NCI-H460 (cell line): ENCODE data around the gene SUFU. TPM values are rescaled to one million over a fixed set of nuclear protein-coding genes. Genes with fewer than 3 reads are reported as not detected.

Experiments
- DNase-seq: peaks from one replicate; pipeline ENCODE4 v3.0.0-alpha.2; 2016; ENCODE audit warnings: low read depth; ENCODE audit errors: extremely low read depth
- total RNA-seq: library from RNA; depleted of rRNA; stranded (reverse); fragments of >200 nt; shearing (Covaris generic); gene quantifications from 2 replicates; pipeline ENCODE4 v1.2.3, GENCODE V29; 2014

Gene SUFU
- total RNA-seq, 1 experiment from 2014 or later: 1.9 TPM

DNA sequence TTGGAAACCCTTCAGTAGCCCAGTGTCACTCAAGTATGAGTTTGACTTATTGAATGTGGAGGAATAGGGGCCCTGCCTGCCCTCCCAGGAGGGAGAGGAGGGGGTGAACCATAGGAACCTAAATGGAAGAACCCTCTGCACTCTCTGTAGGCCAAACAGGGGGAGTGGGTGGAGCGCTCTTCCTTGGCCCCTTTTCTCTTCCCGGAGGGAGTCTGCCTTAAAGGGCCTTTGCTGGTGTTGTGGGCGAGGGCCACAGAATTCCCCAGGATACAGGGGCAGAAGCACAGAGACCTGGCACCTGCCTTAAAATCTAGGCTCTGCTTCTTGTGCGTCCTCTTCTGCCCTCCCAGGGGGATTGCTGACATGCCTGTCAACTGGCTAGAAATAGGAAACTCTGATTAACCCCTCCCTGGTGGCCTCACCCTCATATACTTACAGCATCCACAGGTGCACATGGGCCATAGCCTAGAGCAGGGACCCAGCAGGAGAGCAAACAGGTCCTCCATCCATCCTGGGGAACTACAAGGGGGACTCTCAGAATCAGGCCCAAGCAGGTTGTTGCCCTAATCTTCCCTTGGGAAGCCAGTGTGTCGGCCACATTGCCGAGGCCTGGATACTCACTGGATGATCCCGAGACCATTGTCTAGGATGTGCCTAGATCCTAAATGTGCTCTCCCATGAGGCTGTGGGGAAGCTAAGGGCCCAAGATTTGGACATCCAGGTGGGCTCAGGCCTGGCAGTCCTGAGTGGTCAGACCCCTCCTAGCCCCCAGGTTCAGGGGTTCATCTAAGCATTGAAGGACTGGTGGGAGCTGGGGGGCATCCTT is 143.9 kb downstream of the SUFU start:
- no peak for DNase-seq

DNA sequence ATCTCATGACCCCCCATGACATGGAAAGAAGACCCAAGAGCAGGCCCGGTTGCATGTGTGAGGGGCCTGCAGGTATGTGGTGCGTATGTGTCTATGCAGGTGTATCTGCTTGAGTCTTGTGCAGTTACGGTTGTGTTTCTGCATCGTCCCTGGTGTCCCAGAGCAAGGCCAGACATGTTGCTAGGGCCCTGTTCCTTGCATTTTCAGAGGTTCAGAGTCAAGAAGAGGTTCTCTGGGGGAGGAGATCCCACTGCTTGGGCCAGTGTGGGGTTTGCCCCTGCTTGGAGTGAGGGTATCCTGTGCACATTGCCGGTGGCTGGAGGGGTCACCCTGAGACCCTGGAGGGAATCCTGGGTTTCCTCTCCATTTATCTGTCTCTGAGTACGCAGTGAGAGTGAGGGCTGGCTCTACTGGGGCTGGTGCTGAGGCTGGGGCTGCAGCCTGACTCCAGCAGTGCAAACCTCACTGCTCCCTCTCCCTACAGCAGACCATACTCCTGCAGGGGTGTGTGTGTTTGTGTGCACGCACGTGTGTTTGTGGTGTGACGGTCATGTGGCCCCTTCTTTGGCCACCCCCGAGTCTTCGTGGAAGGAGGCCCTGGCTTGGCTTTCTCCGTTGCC is 144.6 kb downstream of the SUFU start:
- no peak for DNase-seq

DNA sequence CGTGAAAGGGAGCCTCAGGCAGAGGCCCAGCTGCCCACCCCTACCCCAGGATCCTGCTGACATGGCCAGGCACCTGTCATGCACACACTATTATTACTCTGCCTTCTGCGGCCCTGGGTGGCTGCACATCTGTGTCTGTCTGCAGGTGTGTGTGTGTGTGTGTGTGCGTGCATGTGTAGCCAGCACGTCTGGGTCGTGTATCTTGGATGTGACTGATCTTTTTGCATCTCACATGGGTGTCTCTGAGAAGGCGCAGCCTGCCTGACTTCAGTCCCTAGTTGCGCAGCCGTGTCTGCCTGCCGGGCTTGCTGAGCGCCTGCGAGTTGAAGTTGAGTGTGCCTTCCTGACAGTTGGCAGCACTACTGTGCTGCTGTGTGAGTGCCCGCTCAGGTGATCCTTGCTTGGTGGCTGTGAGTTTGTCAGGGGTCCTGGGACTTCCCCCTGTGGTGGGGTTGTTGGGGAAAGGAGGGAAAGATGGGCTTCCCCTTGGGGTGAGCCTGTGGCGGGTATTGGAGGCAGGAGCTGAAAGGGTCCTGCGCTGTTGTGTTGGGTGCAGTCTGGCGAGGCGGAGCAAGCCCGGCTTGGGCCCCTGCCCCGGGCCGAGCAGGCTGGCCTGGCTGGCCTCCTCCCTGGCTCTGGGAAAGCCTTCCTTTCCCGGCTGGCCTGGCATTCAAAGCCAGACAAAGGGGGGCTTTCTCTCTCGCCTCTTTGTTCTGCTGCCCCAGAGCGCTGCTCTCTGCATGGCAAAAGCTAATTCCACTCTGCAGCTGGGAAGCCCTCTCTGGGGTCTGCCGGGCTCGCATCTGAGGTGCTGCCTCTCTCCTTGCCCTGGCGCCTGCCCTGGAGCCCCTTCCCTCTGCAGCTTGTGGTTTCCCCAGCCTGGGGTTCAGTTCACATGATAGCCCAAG is 145.4 kb downstream of the SUFU start:
- DNase-seq: no peak

DNA sequence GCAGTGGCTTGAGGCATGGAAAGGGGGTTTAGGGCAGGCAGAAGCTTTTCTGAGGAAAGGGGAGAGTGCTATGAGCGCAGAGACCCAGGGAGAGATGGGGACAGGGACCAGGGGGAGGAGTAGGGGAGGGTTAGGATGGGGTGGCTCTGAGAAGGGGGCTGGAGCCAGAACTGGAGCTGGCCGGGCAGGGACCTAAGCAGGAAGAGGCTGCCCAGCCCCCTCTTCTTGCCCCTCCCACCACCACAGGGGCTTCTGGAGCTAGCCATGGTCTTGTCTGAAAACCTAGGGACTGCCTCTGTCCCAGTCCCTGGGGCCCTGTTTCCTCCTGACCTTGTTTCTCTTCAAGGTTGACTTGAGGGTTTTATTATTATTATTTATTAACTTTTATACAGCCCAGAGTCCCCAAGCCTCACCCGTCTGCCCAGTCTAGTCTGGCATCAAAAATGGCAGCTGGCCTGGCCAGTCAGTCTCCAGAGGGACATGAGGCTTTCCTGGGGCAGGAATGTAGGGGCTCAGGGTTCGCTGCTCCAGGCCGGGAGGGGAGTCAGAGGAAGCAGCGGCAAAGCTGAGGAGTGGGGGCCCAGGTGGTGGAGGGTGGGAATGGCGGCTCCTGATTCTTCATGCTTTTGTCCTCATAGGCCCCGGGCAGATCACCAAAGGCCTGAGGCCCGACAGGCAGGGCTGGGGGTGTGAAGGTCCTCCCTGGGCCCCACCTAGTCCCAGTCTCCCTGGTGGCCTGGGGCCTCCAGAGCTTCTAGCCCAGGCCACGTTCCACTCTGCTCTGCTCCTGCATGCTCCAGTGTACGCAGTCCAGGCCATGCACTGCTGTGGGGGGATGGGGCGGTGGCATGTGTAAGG is 146.3 kb downstream of the SUFU start:
- DNase-seq: no peak

DNA sequence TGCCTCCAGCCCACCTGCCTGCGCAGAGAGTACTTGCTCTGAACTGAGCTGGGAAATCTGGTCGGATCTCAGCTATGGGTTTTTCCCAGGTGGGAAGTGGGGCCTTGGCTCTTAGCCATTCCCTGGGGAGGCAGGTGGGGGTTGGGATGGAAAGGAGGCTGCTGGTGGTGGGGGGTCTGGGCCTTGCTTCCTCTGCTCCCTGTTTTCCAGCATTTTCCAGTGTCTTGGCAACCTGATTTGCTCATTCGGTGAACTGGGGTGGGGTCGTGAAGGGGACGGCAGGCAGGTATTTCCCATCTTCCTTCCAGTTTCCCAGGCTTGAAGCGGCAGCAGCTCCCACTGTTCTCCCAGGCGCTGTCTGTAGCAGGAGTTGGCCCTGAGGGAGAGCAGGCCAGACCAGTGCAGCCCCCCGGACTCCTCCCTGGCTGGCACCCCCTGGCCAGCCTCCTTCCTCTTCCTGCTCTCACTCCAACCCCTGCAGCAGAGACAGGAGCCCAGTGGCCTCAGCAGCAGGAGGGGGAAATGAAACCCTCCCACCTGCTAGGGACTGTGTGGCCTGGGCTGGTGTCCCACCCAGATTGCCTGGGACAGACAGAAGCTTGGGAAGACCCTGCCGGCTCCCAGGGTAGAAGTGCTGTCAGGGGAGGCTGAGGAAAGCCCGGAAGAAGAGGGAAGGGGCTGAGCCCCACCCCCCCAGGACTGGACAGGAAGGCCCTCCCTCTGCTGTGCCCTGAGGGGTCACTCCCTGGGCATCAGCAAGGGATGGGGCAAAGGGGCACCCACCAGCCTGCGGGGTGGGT is 147.1 kb downstream of the SUFU start:
- no peak for DNase-seq

DNA sequence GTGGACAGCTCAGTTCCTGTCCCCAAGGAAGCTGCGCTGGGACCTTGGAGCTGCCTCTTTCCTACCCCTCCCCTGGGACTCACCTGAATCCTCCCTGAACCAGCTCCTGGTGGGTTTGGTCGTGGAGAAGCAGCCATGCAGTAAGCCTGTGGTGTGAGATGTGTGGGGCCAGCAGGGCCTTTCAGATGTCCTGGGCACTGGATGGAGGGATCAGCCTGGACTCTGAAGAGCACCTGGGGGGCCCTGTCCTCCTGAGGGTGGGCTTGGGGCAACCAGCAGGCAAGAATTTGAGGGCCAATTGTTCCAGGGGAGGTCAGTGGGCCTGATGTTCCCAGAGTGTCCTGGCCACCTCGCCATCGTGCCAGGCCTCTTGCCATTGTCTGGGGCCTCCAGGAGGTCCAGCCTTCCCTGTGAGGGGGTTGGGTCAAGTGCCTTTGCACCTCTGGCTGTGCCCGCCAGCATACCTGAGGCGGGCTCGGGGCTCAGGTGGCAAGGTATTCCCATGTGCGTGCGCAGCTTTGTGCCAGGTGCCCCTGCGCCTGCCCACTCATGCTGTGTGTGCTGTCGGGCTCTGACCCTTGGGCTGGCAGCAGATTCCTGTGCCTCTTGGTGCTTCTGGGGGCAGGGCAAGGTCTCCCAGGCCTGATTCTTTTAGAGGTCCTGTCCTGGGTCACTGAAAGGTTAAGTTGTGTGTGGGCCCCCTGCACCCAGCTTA is 147.8 kb downstream of the SUFU start:
- DNase-seq: no peak

DNA sequence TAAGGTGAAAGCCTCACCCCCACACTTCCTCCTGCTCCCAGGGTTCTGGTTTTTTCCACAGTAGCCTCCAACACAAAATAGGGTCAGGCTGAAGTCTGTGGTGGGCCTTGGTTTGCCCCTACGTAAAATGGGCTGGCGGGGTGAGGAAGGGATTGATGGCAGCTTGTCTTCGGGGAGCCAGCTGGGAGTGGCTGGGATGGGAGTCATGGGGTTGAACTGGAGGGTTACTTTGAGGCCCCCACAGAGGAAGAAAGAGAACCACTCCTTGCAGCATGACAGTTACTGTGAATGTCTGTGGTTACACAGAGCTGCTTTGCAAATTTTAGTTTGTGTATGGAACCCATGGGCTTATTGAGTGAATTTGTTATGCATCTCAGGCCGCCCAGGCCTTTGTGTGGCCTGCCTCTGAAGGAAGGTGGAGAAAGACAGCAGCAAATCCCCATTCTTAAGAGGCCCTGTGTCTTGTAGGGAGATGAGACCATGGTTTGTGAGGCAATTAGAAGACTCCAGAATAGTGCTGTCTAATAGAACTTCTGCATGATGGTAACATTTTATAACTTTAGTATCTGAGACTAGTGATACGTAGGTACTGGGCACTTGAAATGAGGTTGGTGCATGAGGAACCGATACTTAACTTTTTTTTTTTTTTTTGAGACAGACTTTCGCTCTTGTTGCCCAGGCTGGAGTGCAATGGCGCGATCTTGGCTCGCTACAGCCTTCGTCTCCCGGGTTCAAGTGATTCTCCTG is 148.6 kb downstream of the SUFU start:
- no peak for DNase-seq

DNA sequence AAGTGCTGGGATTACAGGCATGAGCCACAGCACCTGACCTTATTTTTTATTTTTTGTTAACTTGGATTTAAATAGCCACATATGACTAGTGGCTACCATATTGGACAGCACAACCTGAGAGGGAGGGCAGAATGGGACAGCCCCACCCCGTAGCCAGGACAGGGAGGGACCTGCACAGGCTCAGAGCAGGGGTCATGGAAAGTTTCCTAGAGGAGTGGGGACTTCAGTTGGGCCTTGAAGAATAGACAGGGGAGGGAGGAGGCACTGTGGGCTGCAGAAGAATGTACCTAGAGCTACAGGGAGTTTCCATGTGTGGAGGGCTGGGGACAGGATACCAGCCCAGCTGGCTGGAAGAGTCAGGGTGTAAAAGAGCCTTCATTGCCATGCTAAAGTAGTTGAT is 149.3 kb downstream of the SUFU start:
- no peak for DNase-seq

DNA sequence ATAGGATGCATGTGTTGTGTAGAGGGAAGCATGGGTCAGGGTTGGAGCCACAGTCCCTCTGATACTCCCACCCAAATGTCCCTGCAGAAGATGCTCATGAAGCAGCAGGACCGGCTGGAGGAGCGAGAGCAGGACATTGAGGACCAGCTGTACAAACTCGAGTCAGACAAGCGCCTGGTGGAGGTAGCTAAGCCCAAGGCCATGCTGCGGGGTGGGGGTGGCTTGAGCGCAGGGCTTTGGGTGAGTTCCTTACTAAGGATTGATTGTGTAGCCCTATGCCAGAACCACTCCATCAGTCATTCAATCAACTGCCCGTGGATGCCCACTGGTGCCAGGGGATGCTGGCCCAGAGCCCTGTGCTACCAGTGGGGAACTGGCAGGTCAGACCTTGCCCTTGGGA is 150.8 kb downstream of the SUFU start:
- DNase-seq: no peak

DNA sequence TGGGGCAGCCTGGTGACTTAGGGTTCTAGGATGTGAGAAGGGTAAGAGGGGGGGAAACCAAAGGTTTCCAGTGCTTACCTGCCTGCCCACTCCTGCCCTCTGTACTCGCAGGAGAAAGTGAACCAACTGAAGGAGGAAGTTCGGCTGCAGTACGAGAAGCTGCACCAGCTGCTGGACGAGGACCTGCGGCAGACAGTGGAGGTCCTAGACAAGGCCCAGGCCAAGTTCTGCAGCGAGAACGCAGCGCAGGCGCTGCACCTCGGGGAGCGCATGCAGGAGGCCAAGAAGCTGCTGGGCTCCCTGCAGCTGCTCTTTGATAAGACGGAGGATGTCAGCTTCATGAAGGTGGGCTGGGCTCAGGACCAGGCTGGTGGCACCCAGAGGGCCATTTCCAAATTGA is 151.2 kb downstream of the SUFU start:
- DNase-seq: no peak

DNA sequence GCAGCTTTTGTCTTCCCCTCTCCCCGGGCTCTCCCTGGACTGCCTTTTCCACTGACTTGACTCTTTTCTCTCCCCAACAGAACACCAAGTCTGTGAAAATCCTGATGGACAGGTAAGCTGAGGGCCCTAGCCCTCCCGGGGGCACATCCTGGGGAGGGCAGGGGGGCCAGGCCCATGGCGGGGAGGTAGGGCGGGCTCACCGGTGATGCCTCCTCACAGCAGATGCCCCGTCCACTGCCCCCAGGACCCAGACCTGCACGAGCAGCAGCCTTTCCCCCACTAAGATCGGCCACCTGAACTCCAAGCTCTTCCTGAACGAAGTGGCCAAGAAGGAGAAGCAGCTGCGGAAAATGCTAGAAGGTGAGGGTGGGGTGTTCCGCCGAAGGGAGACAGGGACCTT is 152.3 kb downstream of the SUFU start:
- DNase-seq: no peak

DNA sequence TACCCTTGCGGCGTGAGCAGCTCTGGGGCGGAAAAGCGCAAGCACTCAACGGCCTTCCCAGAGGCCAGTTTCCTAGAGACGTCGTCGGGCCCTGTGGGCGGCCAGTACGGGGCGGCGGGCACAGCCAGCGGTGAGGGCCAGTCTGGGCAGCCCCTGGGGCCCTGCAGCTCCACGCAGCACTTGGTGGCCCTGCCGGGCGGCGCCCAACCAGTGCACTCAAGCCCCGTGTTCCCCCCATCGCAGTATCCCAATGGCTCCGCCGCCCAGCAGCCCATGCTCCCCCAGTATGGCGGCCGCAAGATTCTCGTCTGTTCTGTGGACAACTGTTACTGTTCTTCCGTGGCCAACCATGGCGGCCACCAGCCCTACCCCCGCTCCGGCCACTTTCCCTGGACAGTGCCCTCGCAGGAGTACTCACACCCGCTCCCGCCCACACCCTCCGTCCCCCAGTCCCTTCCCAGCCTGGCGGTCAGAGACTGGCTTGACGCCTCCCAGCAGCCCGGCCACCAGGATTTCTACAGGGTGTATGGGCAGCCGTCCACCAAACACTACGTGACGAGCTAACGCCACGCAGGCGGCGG is 153.1 kb downstream of the SUFU start:
- DNase-seq: no peak

DNA sequence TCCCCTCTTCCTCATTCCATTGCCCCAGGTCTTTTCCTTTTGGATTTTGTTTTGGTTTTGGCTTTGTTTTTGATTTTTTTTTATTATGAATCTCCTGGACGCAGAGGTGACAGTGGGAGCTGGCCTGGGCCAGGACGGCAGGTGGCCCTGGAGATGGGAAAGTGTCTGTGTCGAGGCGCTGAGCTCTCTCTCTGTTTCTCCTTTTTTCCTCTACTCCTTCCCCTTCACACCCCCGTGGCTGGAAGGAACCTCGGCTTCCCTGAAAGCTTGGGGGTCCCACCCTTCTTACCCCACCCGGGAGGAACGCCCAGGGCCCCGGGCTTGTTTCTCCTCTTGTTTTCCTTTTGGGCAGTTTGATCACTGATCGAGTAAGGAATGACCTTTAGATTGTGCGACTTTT is 153.7 kb downstream of the SUFU start:
- DNase-seq: no peak

DNA sequence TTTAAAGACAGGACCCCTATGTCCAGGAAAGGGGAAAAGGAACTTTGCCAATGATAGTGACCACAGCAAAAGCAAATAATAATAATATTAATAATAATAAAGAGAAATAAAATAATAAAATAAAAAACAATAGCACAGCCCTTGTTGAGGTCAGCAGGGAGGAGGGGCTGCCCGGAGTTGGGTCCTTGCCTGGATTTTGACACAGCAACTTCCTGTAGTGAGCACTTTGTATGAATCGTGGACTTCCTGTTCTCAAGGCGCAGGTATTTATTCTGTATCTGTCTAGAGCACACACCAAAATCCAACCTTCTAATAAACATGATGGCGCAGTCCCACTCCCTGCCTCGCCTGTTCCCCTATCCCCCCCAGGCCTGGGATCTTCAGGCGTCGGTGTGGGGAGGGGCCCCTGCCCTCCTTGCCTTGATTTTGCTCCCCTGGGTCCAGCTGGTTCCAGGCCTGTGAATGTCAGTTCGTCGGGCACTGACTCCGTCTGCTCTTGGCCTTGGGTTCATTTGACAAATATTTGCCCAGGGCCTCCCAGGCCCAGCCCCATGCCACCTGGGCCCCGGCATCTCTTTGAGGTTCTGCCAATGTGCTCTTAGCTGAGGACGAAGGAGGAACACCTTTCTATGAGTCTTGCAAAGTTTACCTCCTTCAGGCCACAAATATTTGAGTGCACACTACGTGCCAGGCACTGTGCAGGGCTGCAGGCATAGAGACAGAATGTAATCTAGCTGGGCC is 154.4 kb downstream of the SUFU start:
- no peak for DNase-seq

DNA sequence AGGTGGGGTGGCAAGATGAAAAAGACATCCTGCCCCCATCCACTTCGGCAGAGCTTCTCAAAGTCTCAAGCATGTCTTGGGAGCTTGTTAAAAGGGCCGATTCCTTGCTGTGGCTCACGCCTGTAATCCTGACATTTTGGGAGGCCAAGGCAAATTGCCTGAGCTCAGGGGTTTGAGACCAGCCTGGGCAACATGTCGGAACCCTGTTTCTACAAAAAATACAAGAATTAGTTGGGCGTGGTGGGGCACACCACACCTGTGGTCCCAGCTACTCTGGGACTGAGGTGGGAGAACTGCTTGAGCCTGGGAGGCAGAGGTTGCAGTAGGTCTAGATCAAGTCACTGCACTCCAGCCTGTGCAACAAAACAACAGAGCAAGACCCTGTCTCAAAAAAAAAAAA is 155.0 kb downstream of the SUFU start:
- DNase-seq: no peak

DNA sequence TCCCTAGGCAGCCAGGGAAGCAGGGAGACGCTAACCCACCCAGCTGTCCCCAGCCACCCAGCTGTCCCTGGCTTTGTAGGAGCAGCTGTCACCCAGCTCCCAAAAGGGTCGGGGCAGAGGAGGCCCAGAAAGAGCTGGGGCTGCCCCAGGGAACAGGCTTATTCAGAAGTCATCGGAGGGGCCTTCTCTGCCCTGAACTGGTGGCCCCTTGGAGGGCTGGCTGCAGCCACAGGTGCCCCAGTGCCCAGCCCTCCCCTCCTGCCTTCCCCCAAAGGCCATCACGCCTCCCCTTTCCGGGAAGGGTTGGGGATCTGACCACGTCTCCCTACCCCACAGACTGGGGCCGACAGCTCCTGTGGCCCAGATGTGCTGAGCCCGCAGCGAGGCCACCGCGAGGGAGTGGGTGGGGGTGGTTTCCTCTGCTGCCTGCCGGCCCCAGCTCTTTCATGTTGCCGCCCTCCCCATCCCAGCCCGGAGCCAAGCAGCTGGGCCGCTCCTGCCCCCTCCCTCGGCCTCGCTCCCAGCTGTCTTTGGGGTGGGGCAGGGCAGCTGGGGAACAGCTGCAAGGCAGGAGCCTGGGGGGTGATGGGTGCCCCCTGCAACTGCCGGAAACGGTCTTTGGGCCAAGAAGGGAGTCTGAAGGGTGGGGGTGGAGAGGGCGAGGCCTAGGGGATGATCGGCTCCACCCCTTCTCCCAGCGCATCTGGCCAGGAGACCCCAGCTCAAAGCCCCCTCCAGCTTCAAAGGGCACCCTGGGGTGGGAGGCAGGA is 157.3 kb downstream of the SUFU start:
- no peak for DNase-seq

DNA sequence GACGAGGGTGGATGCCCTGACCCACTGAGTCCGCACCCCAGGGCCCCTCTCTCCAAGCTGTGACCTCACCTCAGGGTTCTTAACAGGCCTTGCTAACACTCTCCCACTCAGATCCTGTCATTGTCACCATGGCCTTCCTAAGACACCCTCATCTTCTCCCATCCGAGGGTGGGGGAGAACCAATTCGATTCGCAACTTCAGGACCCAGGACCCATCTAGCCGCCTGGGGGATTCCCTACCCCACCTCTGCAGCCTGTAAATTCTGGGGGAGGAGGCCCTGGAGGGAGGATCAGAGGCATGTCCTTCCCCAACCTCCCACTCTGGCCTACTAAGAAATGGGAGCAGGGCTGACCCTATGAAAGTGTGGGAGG is 157.9 kb downstream of the SUFU start:
- no peak for DNase-seq
